Measurements from ENCODE around the gene NME3. TPM values are rescaled to one million over a fixed set of nuclear protein-coding genes. Genes with fewer than 3 reads are reported as not detected.

Gene NME3
- total RNA-seq = 51.0 to 62.9 TPM (median 53.8 TPM) in 3 replicates
- long read RNA-seq, transcript NME3-204 (4 exons, 920 nt) = minor isoform, 14 of 50 reads
- long read RNA-seq, transcript NME3-201 (5 exons, 1,069 nt) = major isoform, 18 of 50 reads
- long read RNA-seq, partial matches to known transcripts = 2 of 50 reads
- long read RNA-seq, other reads (novel, unspliced or antisense) = 7 of 50 reads

GRCh38 chr16:1771188-1771863 is at the start of gene NME3:
Gene NME3, minus strand, starts transcription at chr16:1771543. Its CDS starts 9 bp downstream, at chr16:1771534.
- DNase-seq (ENCODE audit: low spot score) = no peak
- no peaks in the 10 kb centered on the region for H3K9me3 Mint-ChIP-seq (ENCODE audit: low read depth)
- peaks cover 5% of the 10 kb centered on the region for H3K36me3 Mint-ChIP-seq (ENCODE audit: low read depth)
- H3K27me3 Mint-ChIP-seq (ENCODE audit: low read depth) = no peaks in the 10 kb centered on the region
- H3K4me1 Mint-ChIP-seq (ENCODE audit: low read depth) = peaks cover 25% of the 10 kb centered on the region
- H3K4me3 Mint-ChIP-seq (ENCODE audit: unreplicated experiment) = peak within 1 kb of the TSS; percentile 95
- peak; percentile 34 for TF ChIP-seq CTCF (IDR thresholded peaks at IDR 0.05)
- H3K27ac Mint-ChIP-seq (ENCODE audit: unreplicated experiment) = peak within 1 kb of the TSS; percentile 97

- DNase-seq (ENCODE audit: low spot score) = no peak
- Mint-ChIP-seq H3K27ac (ENCODE audit: unreplicated experiment) (no peak overlapping the region), H3K4me3 (ENCODE audit: unreplicated experiment) (no peak overlapping the region), H3K4me1 (ENCODE audit: low read depth) (peaks cover 18% of the 10 kb centered on the region), H3K27me3 (ENCODE audit: low read depth) (no peaks in the 10 kb centered on the region), H3K36me3 (ENCODE audit: low read depth) (peaks cover 3% of the 10 kb centered on the region), H3K9me3 (ENCODE audit: low read depth) (no peaks in the 10 kb centered on the region)
- TF ChIP-seq CTCF (IDR thresholded peaks at IDR 0.05) = no peak
Observed at GRCh38 chr16:1820946-1821290, 49.6 kb upstream of the NME3 start.

- no peak overlapping the region for H3K4me3 Mint-ChIP-seq (ENCODE audit: unreplicated experiment)
- no peaks in the 10 kb centered on the region for H3K27me3 Mint-ChIP-seq (ENCODE audit: low read depth)
- H3K4me1 Mint-ChIP-seq (ENCODE audit: low read depth) = peaks cover 12% of the 10 kb centered on the region
- DNase-seq (ENCODE audit: low spot score) = peak; percentile 80
- H3K9me3 Mint-ChIP-seq (ENCODE audit: low read depth) = no peaks in the 10 kb centered on the region
- H3K27ac Mint-ChIP-seq (ENCODE audit: unreplicated experiment) = no peak overlapping the region
- peaks cover 6% of the 10 kb centered on the region for H3K36me3 Mint-ChIP-seq (ENCODE audit: low read depth)
- no peak for TF ChIP-seq CTCF (IDR thresholded peaks at IDR 0.05)
Observed at GRCh38 chr16:1820096-1820945, 49.0 kb upstream of the NME3 start.

GRCh38 chr16:1819611-1820010 is 48.3 kb upstream of the NME3 start:
- Mint-ChIP-seq H3K4me3 (ENCODE audit: unreplicated experiment) (no peak overlapping the region), H3K27ac (ENCODE audit: unreplicated experiment) (no peak overlapping the region), H3K9me3 (ENCODE audit: low read depth) (no peaks in the 10 kb centered on the region), H3K27me3 (ENCODE audit: low read depth) (no peaks in the 10 kb centered on the region), H3K4me1 (ENCODE audit: low read depth) (peaks cover 10% of the 10 kb centered on the region), H3K36me3 (ENCODE audit: low read depth) (peaks cover 6% of the 10 kb centered on the region)
- peak; percentile 74 for DNase-seq (ENCODE audit: low spot score)
- no peak for TF ChIP-seq CTCF (IDR thresholded peaks at IDR 0.05)

- no peak overlapping the region for H3K4me3 Mint-ChIP-seq (ENCODE audit: unreplicated experiment)
Observed at GRCh38 chr16:1818873-1819525, 47.7 kb upstream of the NME3 start.

More at GRCh38 chr16:1818873-1819525, 47.7 kb upstream of the NME3 start:
- H3K9me3 Mint-ChIP-seq (ENCODE audit: low read depth) = no peaks in the 10 kb centered on the region
- peaks cover 6% of the 10 kb centered on the region for H3K36me3 Mint-ChIP-seq (ENCODE audit: low read depth)
- peaks cover 4% of the 10 kb centered on the region for H3K4me1 Mint-ChIP-seq (ENCODE audit: low read depth)
- no peak for TF ChIP-seq CTCF (IDR thresholded peaks at IDR 0.05)
- peak; percentile 86 for DNase-seq (ENCODE audit: low spot score)
- no peaks in the 10 kb centered on the region for H3K27me3 Mint-ChIP-seq (ENCODE audit: low read depth)
- no peak overlapping the region for H3K27ac Mint-ChIP-seq (ENCODE audit: unreplicated experiment)
